Measurements from ENCODE around the gene PPP3R1. TPM values are rescaled to one million over a fixed set of nuclear protein-coding genes. Genes with fewer than 3 reads are reported as not detected.
A peak's percentile ranks its signal among the peaks of the same experiment; 100 is the strongest.

The PPP3R1 gene
- total RNA-seq, 1 donor from 2014 or later, result 72.3 TPM

DNA sequence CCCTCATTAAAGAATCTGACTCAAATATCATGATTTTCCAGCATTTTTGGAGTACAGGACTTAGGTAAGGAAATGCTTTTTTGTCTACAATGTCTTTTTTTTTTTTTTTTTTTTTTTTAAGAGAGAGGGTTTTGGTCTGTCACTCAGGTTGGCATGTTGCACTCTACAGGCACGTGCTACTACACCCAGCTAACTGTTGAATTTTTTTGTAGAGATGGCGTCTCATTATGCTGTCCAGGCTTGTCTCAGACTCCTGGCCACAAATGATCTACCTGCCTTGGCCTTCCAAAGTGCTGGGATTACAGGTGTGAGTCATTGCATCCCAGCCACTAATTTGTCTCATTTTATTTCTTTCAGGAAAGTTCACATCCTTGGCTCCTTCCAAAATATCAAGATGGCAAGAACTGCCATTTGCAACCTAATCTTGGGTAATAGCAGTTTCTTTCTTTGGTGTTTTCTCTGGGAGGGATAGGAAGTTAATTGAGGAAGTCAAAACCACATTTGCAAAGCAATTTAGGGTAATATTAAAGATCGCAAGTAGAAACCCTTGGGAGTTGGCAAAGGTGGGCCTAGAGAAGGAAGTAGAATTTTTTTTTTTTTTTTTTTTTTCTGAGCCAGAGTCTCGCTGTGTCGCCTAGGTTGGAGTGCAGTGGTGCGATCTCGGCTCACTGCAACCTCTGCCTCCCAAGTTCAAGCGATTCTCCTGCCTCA, 79.2 kb downstream of the PPP3R1 start:
- no peak for DNase-seq (ENCODE audit: low spot score)
- Mint-ChIP-seq H3K27ac (ENCODE audit: unreplicated experiment) (peak overlapping the region; percentile 9), H3K27me3 (ENCODE audit: low read depth) (no peaks in the 10 kb centered on the region), H3K36me3 (ENCODE audit: low read depth) (peaks cover 8% of the 10 kb centered on the region), H3K9me3 (ENCODE audit: low read depth) (no peaks in the 10 kb centered on the region), H3K4me1 (ENCODE audit: low read depth) (no peaks in the 10 kb centered on the region), H3K4me3 (ENCODE audit: unreplicated experiment) (no peak overlapping the region)
- TF ChIP-seq, protein P1, sequence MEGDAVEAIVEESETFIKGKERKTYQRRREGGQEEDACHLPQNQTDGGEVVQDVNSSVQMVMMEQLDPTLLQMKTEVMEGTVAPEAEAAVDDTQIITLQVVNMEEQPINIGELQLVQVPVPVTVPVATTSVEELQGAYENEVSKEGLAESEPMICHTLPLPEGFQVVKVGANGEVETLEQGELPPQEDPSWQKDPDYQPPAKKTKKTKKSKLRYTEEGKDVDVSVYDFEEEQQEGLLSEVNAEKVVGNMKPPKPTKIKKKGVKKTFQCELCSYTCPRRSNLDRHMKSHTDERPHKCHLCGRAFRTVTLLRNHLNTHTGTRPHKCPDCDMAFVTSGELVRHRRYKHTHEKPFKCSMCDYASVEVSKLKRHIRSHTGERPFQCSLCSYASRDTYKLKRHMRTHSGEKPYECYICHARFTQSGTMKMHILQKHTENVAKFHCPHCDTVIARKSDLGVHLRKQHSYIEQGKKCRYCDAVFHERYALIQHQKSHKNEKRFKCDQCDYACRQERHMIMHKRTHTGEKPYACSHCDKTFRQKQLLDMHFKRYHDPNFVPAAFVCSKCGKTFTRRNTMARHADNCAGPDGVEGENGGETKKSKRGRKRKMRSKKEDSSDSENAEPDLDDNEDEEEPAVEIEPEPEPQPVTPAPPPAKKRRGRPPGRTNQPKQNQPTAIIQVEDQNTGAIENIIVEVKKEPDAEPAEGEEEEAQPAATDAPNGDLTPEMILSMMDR (IDR thresholded peaks at IDR 0.05), result no peak

DNA sequence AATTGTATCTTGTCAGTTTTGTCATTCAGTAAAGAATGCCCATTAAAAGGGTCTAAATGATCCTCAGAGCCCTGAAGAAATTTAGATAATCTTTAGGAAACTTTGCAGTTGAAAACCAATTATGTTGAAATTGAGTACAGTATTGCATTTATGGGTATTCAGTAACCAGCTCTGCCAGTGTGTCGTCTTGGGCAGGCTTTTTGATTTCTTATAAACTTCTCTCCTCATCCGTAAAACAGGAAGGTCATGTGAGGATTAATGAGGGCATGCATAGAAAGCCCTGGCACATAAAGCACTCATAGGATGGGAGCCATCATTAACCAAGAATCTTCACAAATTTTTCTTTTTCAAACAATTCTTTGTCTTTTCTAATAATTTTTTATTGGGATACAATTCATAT, 79.8 kb downstream of the PPP3R1 start:
- peaks cover 8% of the 10 kb centered on the region for H3K36me3 Mint-ChIP-seq (ENCODE audit: low read depth)
- no peak overlapping the region for H3K4me3 Mint-ChIP-seq (ENCODE audit: unreplicated experiment)
- H3K4me1 Mint-ChIP-seq (ENCODE audit: low read depth), result no peaks in the 10 kb centered on the region

DNA sequence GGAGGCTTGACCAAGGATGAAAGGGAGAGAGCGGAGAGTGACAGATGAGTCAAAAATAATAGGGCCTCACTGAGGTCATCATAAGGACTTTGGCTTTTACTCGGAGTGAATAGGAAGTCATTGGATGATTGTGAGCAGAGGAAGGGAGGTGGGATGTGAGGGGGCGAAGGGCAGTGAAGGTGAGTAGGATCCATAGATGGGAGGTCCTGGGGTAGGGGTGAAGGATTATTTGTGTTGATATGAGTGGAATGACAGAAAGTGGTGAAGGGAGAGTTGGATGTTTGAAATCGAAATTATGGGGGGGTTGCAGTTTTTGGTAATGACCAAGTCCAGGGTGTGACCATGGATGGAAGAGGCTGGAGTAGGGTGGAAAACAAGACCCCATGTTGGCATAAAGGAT, 80.6 kb downstream of the PPP3R1 start:
- Mint-ChIP-seq H3K27me3 (ENCODE audit: low read depth) (no peaks in the 10 kb centered on the region), H3K4me1 (ENCODE audit: low read depth) (no peaks in the 10 kb centered on the region), H3K4me3 (ENCODE audit: unreplicated experiment) (no peak overlapping the region), H3K36me3 (ENCODE audit: low read depth) (peaks cover 8% of the 10 kb centered on the region), H3K9me3 (ENCODE audit: low read depth) (no peaks in the 10 kb centered on the region), H3K27ac (ENCODE audit: unreplicated experiment) (no peak overlapping the region)
- TF ChIP-seq, protein P1 (IDR thresholded peaks at IDR 0.05), result no peak
- no peak for DNase-seq (ENCODE audit: low spot score)

More for the DNA sequence above, 79.8 kb downstream of the PPP3R1 start:
- TF ChIP-seq, protein P1 (IDR thresholded peaks at IDR 0.05), result no peak
- H3K27me3 Mint-ChIP-seq (ENCODE audit: low read depth), result no peaks in the 10 kb centered on the region
- H3K9me3 Mint-ChIP-seq (ENCODE audit: low read depth), result no peaks in the 10 kb centered on the region
- H3K27ac Mint-ChIP-seq (ENCODE audit: unreplicated experiment), result no peak overlapping the region
- DNase-seq (ENCODE audit: low spot score), result no peak

DNA sequence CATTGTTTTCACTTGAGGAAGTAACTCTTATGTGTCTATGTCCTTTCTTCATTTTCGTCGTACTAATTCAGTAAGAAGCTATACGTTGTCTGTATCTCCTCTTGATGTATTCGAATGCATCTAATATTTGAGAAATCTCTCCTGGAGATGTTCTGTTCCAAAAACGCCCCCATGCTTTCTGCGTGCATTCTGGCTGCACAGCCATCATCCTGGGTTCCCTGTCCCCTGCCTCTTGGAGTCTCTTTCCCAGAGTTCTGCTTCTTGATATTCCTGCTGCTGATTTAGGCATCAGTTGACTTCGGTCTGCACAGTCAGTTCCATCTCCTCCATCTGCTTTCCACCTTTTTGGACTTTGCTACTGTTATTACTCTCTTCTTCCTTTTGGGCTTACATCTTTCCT, 81.2 kb downstream of the PPP3R1 start:
- no peaks in the 10 kb centered on the region for H3K27me3 Mint-ChIP-seq (ENCODE audit: low read depth)
- no peaks in the 10 kb centered on the region for H3K4me1 Mint-ChIP-seq (ENCODE audit: low read depth)
- no peak overlapping the region for H3K27ac Mint-ChIP-seq (ENCODE audit: unreplicated experiment)
- no peak overlapping the region for H3K4me3 Mint-ChIP-seq (ENCODE audit: unreplicated experiment)
- TF ChIP-seq, protein P1 (IDR thresholded peaks at IDR 0.05), result no peak
- no peaks in the 10 kb centered on the region for H3K9me3 Mint-ChIP-seq (ENCODE audit: low read depth)
- no peak for DNase-seq (ENCODE audit: low spot score)
- peaks cover 8% of the 10 kb centered on the region for H3K36me3 Mint-ChIP-seq (ENCODE audit: low read depth)

DNA sequence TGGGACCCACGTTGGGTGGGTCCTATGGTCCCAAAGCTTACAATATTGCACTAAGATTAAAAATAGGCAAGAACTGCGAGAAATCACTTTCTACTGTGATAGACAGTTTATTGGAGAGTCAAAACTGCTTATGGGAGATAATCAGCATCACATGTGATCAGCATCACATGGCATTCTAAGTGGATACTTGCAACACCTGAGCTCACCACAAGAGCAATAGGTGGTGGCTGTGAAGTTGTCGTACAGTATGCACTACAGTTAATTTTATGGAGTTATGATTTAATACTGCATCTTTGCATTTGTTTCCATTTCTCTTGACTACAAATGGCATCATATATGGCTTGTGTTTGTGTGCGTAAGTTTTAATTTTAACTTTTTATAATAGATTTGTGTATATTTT, 83.0 kb downstream of the PPP3R1 start:
- Mint-ChIP-seq H3K27me3 (ENCODE audit: low read depth) (no peaks in the 10 kb centered on the region), H3K9me3 (ENCODE audit: low read depth) (no peaks in the 10 kb centered on the region), H3K27ac (ENCODE audit: unreplicated experiment) (no peak overlapping the region), H3K4me1 (ENCODE audit: low read depth) (no peaks in the 10 kb centered on the region), H3K4me3 (ENCODE audit: unreplicated experiment) (no peak overlapping the region), H3K36me3 (ENCODE audit: low read depth) (peaks cover 8% of the 10 kb centered on the region)
- TF ChIP-seq, protein P1 (IDR thresholded peaks at IDR 0.05), result no peak
- DNase-seq (ENCODE audit: low spot score), result no peak

Data from chondrocyte (in vitro differentiated cells).